WTC11 (cell line): ENCODE results near the gene NAV3.

ENCODE experiments used
- IRF2 ChIP-seq: sonication (generic); formaldehyde crosslinking; IDR thresholded peaks from 2 replicates; pipeline ENCODE4 v1.8.0; 2022; ENCODE audit warnings: low read depth, missing genetic modification reagents, borderline replicate concordance
- TF ChIP-seq, protein P1 (sequence below): fragments of 200-600 bp; IDR thresholded peaks from 2 replicates; pipeline ENCODE4 v1.8.0; 2022; ENCODE audit warnings: antibody characterized with exemption

DNA sequence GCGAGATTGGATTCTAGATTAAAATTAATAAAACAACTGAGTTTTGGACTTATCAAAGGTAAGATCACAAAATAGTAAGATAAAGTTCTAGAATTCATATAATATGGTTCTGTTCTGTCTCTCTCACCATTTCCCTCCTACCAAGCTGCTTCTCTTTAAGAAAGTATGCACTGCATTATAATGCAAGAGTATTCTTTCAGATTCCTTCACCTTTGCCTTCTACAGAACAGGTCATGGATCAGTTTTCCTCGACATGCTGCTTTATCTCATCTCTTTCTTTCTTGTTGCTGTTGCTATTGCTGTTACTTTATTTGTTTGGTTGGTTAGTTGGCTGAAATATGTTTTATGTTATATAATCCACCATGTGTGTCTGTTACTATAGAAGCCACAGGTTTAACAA, 357.0 kb downstream of the NAV3 start:
- TF ChIP-seq, protein P1, sequence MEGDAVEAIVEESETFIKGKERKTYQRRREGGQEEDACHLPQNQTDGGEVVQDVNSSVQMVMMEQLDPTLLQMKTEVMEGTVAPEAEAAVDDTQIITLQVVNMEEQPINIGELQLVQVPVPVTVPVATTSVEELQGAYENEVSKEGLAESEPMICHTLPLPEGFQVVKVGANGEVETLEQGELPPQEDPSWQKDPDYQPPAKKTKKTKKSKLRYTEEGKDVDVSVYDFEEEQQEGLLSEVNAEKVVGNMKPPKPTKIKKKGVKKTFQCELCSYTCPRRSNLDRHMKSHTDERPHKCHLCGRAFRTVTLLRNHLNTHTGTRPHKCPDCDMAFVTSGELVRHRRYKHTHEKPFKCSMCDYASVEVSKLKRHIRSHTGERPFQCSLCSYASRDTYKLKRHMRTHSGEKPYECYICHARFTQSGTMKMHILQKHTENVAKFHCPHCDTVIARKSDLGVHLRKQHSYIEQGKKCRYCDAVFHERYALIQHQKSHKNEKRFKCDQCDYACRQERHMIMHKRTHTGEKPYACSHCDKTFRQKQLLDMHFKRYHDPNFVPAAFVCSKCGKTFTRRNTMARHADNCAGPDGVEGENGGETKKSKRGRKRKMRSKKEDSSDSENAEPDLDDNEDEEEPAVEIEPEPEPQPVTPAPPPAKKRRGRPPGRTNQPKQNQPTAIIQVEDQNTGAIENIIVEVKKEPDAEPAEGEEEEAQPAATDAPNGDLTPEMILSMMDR = no peak
- TF ChIP-seq IRF2 (CRISPR knock-in tag) = no peak
